ENCODE measurements around the gene SEC14L2. TPM values are rescaled to one million over a fixed set of nuclear protein-coding genes. Genes with fewer than 3 reads are reported as not detected.

Gene SEC14L2
- total and polyA plus RNA-seq, 2 of the 4 experiments (the other 2 are of a cell fraction) = 38.7 to 54.8 TPM

- TF ChIP-seq SMC3 (IDR thresholded peaks at IDR 0.05; ENCODE audit: low read depth, low read length) = no peak
- no peak for TF ChIP-seq MAFK (IDR thresholded peaks at IDR 0.05; ENCODE audit: low read depth, low read length)
These were observed 39.1 kb upstream of the SEC14L2 start (continued) for GRCh38 chr22:30357650-30358215.

DNA sequence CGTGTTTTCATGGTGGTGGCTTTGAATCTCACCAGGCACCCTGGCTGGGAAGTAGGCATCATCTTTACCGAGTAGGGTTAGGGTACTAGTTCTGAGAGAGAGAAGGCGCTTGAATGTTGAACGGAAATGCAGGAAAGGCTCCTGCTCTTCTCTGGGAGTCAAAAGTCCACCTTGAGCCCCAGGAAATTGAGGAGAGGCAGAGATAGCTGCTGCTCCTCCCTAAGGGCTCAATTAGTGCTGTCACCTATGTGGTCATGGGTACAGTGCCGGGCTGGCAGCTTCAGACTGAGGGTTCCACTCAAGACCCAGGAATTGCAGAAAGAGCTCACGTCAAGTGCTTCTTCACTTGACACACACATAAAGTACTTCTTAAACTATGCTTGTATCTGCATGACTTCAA is 38.3 kb upstream of the SEC14L2 start:
- H3K79me1 ChIP-seq (ENCODE audit: low read depth in 1 of 2, low read length in 2 of 2) = peaks cover 17 to 34% of the 10 kb centered on the region in 2 experiments
- no peaks in the 10 kb centered on the region for H3K9me3 ChIP-seq (ENCODE audit: control insufficient read depth, insufficient read depth, low read length)
- peaks cover 15% of the 10 kb centered on the region for H3K9me1 ChIP-seq (ENCODE audit: insufficient read depth, low read length)
- H2BK5ac ChIP-seq (ENCODE audit: low read depth, low read length, poor library complexity, severe bottlenecking) = no peak overlapping the region
- H3K4me2 ChIP-seq (ENCODE audit: low read depth, low read length) = no peak overlapping the region
- H2BK120ac ChIP-seq (ENCODE audit: low read depth, low read length) = no peak overlapping the region
- no peak overlapping the region for H3K23ac ChIP-seq (ENCODE audit: low read depth, low read length)
- H3K36me3 ChIP-seq (ENCODE audit: control insufficient read depth, insufficient read depth, low read length) = 0 out of 2 replicates have a peak, but pooled peaks cover 2% of the 10 kb centered on the region
- H4K8ac ChIP-seq (ENCODE audit: low read depth in 2 of 2, low read length in 2 of 2) = no peak overlapping the region
- ATAC-seq (ENCODE audit: low read depth) (no peak), DNase-seq (no peak)
- no peak overlapping the region for H2AFZ ChIP-seq (replicated peaks; ENCODE audit: low read length, poor library complexity)
- no peak overlapping the region for H3K18ac ChIP-seq (ENCODE audit: low read depth, low read length)
- H2AK9ac ChIP-seq (replicated peaks; ENCODE audit: low read depth, low read length, poor library complexity) = no peak overlapping the region
- no peak overlapping the region for H4K91ac ChIP-seq (ENCODE audit: insufficient read depth, low read depth, low read length)
- dilution Hi-C loops (cut with HindIII; ENCODE audit: low sequenced_read_pairs, unreplicated experiment) = no loop called here
- H4K20me1 ChIP-seq (ENCODE audit: insufficient read depth, low read length) = peaks cover 32% of the 10 kb centered on the region
- H4K5ac ChIP-seq (ENCODE audit: low read depth, low read length) = no peak overlapping the region
- no peaks in the 10 kb centered on the region for H3K27me3 ChIP-seq (ENCODE audit: control insufficient read depth, insufficient read depth, low read length)
- no peak overlapping the region for H2BK20ac ChIP-seq (ENCODE audit: low read depth, low read length)
- TF ChIP-seq CEBPB (IDR thresholded peaks at IDR 0.05; ENCODE audit: low read depth, low read length) (no peak), BHLHE40 (IDR thresholded peaks at IDR 0.05; ENCODE audit: low read depth, low read length) (no peak), RAD21 (IDR thresholded peaks at IDR 0.05; ENCODE audit: low read length) (no peak)
- intact Hi-C loops (cut with micrococcal nuclease) = no loop called here
- H3K4me1 ChIP-seq (ENCODE audit: control insufficient read depth, insufficient read depth, low read length) = peaks cover 12% of the 10 kb centered on the region
- no peak overlapping the region for H3K27ac ChIP-seq (ENCODE audit: insufficient read depth, low read length)
- no peak overlapping the region for H3K9ac ChIP-seq (ENCODE audit: low read depth, low read length)
- H2BK15ac ChIP-seq (ENCODE audit: low read depth, low read length) = no peak overlapping the region
- H3K56ac ChIP-seq (ENCODE audit: extremely low read depth, insufficient read depth, low read length) = no peak overlapping the region
- 91% methylated on average over 3 of the region's 6 CpGs; no CpG with 5 or more reads in 1 of the 2 experiments for WGBS, 2 experiments (ENCODE audit: extremely low coverage in 2 of 2, insufficient read length in 1 of 2)
- BruUV-seq (replicated peaks) = no TSS peak
- H3K14ac ChIP-seq (replicated peaks; ENCODE audit: low read depth, low read length) = no peak overlapping the region
- H3K4me3 ChIP-seq (ENCODE audit: insufficient read depth, low read depth, low read length) = no peak overlapping the region
- POLR2A ChIA-PET (ENCODE audit: unreplicated experiment) = no interaction called here
- no peak overlapping the region for H2AK5ac ChIP-seq (ENCODE audit: low read depth, low read length)
- CTCF ChIA-PET = no interaction called here
- H3K4ac ChIP-seq (ENCODE audit: low read depth, low read length) = no peak overlapping the region
- in situ Hi-C loops (cut with MboI; ENCODE audit: low sequenced_read_pairs) = no loop called here
